ENCODE data around the gene VAX1.
"Not testable (repeated sequence)": the region's sequence is repeated elsewhere in the genome, so short reads cannot be mapped to it uniquely, and the experiment has no call there.

The VAX1 gene

GRCh38 chr10:117134306-117135025, 3.6 kb downstream of the VAX1 start:
- no peak for DNase-seq

- DNase-seq, result no peak
Measured at GRCh38 chr10:117134056-117134305, 4.1 kb downstream of the VAX1 start.

DNA sequence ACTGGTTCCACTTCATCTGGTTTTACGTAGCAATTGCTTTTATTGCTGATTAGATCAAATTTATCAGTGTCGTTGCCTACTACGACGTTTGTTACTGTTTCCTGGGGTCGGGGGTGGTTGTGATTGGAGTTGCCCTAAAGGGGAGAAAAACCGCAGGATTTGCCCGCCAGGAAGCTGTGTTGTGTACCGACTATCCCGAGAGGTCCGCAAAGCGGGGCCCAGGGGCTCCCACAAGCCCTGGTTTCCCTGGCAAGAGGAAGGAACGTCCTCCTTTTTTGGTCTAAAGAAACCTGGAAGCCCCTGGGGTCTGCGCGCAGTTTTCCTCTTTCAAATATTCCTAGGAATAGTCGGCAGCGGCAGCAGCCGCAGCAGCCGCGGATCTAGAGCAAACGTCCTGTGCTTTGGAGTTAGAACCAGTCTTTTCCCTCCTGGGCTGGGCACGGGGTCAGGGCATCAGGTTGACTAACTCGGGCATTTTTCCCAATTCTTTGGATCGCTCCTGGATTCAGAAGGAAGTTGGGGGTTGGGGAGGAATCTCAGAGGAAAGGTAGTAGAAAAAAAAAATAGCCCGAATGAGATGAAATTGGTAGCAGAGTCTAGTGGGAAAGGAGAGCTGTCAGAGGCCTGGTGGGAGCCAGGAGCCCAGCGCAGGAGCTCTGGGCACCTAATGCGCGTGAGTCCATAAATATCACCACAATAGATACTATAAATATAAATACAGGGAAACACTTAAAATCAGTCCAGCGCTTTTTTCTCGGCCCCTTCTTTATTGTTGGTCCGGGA, 4.6 kb downstream of the VAX1 start:
- no peak for DNase-seq

DNA sequence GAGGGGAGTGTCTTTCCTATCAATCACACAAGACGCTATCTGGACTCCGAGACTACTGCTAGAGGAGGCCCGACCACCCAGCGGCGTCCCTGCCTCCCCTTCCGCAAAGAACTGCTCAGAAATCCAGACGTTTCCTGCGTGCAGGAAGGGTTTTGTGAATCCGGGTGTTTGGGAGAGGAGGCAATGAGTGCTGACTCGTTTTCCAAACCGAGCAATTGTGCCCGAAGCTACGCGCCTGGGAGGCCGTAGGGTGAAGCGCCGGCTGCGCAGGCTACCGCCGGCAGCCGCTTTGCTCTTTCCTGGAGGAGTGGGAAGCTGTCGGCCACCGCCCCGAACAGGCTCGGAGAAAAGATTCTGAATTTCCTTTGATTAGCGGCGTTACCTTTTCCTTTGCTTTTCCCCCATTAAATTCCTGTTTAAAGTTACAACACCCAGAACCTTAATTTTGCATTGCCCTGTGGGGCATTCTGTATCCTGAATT, 5.3 kb downstream of the VAX1 start:
- no peak for DNase-seq

DNA sequence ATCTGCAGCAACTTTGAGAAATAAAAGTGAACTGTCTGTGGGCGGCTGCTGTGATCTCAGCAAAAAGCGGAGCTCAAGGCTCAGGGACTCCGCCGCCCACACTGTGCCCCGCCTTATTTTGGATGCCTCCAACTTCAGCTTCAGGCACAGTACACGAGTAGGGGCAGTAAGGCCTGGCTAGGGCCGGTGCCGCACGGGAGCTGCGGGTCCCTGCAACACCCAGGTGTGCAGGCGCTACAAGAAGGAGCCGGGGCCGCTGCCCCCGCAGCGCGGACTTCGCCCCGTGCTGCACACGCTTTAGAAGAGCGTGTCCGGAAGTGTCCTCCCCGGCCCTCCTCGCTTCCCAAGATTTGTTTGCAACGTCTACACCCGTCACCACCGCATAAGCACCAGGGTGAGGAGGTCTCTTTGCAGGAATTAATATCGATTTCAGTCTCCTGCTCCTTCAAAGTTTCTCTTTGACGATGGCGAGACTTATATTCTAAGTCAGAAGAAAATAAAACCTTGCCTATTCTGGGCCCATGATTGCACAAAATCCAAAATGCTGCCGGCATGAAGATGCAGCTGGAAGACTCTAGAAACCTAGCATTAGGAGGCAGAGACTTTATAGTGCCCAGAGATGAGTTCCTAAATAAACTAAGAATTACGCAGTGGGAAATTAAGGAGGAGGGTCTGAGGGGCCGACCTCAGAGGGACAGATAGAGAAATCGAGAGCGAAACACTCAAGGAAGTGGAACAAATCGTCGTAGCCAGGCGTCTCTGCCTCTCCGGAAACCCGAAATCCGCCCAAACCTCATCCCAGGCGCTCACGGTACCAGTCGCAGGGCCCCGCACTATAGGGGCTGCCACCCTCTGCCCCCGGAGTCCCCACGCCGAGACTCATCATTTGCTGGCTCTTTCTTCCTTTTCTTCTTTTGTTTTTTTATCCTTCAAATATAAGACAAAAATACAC, 6.4 kb downstream of the VAX1 start:
- DNase-seq, result no peak

DNA sequence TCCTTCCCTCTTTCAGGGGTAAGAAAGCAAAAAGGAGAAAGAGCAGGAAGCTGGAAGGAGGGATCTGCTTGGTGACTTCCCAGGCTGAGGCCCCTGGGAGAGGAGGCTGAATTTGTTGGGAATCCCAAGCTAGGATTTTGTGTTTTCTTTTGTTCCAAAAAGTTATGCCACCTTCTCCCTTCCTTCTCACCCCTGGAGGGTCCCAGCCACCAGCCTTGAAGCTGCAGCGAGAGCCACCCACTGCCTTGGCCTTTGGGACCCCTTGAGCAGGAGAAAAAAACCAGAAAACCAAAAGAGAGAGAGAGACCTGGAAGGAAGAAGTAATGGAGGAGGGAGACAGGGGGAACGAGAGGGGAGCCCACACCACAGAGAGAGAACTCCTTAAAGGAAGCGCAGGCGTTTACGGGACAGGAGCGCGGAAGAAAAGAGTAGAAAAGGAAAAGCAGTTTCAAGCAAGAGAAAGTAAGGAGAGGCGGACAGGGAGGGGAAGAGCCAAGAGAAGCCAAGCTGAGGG, 7.2 kb downstream of the VAX1 start:
- DNase-seq, result no peak

DNA sequence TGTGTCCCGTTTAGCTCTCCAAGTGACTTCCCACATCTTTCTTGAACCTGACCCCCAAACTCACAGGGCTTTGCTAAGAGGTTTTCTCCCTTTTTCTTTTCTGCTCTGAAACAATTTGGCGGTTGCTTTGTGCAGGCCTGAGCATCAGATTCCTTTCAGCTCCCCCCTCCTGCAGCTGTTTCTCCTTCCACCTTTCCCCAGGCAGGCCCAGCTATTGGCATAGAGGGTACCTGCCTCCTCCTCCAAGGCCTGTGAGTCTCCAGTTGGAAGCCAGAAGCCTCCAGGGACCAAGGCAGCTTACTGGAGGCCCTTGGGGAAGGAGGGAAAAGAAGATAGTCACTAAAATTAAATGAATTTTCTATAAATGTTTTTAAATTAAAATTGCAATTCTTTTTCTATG, 7.7 kb downstream of the VAX1 start:
- no peak for DNase-seq

- DNase-seq, result not testable (repeated sequence)
Measured at GRCh38 chr10:117126645-117127044, 11.4 kb downstream of the VAX1 start.

DNA sequence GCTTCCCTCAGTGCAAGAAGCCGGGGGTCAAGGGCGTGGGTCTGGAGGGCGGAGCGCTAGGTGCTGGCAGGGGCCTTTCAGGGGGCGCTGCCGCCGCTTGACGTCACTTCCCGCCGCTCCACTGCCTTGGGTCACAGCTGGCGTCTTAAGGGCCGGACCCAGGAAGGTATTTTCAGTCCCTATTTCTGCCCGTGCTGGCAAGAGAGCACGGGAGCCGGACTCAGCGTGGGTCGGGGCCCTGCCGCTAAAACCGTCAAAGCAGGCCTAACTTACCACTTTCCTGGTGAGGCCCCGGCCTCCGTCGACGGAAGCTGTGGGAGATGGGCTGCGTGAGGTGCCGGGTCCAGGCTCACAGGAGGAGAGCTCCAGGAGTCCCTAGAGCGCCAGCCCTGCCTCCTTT, 12.0 kb downstream of the VAX1 start:
- no peak for DNase-seq

DNA sequence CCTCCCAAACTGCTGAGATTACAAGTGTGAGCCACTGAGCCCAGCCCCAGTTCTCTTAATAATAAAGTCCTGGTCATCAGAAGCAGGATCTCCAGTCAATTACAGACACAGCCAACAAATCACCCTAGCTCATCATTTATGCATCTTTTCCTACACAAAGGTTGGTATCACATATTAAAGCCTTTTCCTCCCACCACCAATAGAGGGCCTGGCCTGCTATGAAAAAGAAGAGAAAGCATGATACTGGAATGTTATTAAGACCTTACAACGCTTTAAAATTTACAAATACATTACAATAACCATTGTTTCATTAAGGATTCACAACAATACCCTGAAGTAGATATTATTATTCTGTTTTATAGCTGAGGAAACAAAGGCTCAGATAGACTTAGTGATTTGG, 25.9 kb downstream of the VAX1 start:
- DNase-seq, result no peak

DNA sequence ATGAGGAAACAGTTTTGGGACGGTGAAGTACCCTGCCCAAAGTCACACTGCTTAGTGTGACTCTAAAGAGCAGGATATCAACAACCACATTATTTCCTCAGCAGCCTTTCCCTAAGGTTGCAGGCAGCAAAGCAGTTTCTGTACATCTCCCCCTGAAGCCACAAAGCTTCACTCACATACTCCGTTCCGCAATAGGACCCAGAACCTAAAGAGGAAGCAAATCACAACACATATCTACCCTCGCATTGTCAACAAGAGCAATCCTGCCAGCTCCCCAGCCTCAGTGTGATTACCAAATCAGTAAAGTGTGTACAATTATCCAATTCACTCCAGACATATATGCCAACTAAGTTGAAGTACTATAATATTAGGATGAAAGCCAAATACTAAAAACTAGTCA, 30.8 kb downstream of the VAX1 start:
- no peak for DNase-seq

- DNase-seq, result no peak
Measured at GRCh38 chr10:117096599-117097201, 41.4 kb downstream of the VAX1 start.

DNA sequence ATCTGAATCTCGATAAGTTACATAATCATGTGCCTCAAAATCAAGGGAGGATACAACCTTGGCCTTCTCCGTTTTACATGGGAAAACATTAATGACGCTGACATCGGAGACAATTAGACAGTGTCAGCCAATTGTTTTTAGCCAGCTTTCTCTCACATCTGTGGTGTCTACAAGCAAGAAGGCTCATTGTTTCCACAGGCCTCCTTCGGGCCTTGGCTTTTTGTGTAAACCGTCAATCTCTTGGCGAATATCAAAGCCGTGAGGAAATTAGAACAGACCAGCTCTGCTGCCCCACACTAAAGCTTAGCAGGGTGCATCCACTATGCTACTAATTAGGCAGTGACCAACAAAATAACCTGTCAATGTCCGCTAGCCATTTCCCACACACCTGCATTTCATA, 43.2 kb downstream of the VAX1 start:
- DNase-seq, result no peak

DNA sequence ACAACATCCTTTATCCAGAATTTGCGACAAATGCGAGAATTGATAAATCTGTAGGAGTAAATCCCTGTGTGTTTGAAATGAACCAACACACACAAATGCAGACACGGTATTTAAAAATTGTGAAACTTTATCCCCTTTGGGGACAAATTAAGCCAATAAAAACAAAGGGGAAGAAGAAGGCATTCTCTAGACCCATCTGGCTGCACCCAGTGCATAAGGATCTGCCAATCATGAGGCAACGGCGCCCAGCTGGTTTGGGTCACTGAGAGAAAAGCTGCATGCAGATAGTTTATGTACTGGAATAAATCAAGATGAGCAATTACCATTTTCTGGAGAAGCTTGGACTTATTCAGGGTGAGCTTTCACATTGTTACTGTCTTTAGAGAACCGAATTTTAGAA, 45.7 kb downstream of the VAX1 start:
- DNase-seq, result no peak

DNA sequence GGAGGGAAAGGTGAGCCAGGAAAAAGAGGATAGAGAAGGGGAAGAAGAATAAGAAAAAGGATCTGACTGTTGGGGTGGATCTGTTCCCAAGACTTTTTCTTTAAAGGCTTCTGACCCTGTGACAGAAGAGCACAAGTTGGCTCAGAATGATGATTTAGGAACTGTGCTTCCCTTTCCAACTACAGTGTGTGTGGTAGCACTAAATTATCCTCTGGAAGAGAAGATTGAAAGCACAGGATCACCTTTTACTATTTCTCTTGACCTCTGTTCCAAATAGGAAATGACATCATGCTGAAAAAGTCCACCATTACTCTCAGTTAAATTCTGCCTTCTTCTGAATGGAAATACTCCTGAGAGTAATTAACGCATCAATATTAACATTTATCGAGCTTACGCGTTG, 47.2 kb downstream of the VAX1 start:
- no peak for DNase-seq

DNA sequence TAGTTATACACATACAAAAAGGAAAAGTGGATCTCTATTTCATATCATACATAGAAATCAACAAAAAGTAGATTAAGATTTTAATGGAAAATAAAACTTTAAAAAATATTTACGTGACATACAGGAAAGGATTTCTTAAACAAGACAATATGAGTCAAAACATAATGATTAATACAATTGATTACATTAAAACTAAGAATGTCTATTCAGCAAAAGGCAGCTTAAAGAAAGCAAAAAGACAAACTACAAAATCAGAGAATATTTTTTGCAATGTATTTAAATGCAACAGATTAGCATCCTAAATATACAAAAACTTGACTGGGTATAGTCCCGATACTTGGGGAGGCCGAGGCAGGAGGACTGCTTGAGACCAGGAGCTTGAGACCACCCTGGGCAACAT, 50.5 kb downstream of the VAX1 start:
- no peak for DNase-seq

GRCh38 chr10:117086546-117086945, 51.5 kb downstream of the VAX1 start:
- no peak for DNase-seq

DNA sequence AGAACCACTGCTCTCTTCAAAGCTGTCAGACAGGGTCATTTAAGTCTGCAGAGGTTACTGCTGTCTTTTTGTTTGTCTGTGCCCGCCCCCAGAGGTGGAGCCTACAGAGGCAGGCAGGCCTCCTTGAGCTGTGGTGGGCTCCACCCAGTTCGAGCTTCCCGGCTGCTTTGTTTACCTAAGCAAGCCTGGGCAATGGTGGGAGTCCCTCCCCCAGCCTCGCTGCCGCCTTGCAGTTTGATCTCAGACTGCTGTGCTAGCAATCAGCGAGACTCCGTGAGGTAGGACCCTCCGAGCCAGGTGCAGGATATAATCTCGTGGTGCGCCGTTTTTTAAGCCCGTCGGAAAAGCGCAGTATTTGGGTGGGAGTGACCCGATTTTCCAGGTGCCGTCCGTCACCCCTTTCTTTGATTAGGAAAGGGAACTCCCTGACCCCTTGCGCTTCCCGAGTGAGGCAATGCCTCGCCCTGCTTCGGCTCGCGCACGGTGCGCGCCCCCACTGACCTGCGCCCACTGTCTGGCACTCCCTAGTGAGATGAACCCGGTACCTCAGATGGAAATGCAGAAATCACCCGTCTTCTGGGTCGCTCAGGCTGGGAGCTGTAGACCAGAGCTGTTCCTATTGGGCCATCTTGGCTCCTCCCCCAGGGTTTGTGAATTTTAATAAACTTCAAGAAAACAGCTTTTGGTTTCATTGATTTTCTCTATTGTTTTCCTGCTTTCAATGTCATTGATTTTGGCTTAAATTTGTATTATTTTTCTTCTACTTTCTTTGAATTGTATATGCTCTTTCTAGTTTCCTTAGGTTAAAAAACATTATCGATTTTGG, 53.4 kb downstream of the VAX1 start:
- not testable (repeated sequence) for DNase-seq

Measured in SW 1271 (cell line).